NCI-H82 treated with DMSO at 0.1 percent for 48 hours (cell line): ENCODE data around the gene MRI1.
"Not testable (repeated sequence)": the region's sequence is repeated elsewhere in the genome, so short reads cannot be mapped to it uniquely, and the experiment has no call there.

ENCODE experiments used
- DNase-seq: peaks from one replicate; lab custom pipeline; 2025; ENCODE audit not compliant: unreplicated experiment; lab: John Stamatoyannopoulos, UW

The MRI1 gene

GRCh38 chr19:13758795-13759194 lies 5.5 kb upstream of the MRI1 start:
- no peak for DNase-seq

- no peak for DNase-seq
Observed at GRCh38 chr19:13761423-13761822, 2.9 kb upstream of the MRI1 start.

- no peak for DNase-seq
Observed at GRCh38 chr19:13762635-13763235, 1.6 kb upstream of the MRI1 start.

- DNase-seq = no peak
Observed at GRCh38 chr19:13763265-13763664, 1.1 kb upstream of the MRI1 start.

GRCh38 chr19:13764821-13765394 lies 586 bp downstream of the MRI1 start:
- no peak for DNase-seq

GRCh38 chr19:13765395-13766094 lies 1.2 kb downstream of the MRI1 start:
- no peak for DNase-seq

GRCh38 chr19:13766095-13766481 lies 1.8 kb downstream of the MRI1 start:
- DNase-seq = no peak

- no peak for DNase-seq
Observed at GRCh38 chr19:13768510-13768909, 4.2 kb downstream of the MRI1 start.

GRCh38 chr19:13770013-13770635 lies 5.8 kb downstream of the MRI1 start:
- DNase-seq = no peak

- DNase-seq = peak; percentile 86
Observed at GRCh38 chr19:13774217-13775191, 10.2 kb downstream of the MRI1 start, which contains the start of gene C19orf53. C19orf53 (plus strand) TSS chr19:13774456; CDS start chr19:13774478, 22 bp downstream.

GRCh38 chr19:13778398-13778797 lies 14.1 kb downstream of the MRI1 start:
- DNase-seq = no peak

- DNase-seq = no peak
Observed at GRCh38 chr19:13778847-13779246, 14.5 kb downstream of the MRI1 start.

GRCh38 chr19:13779794-13780193 lies 15.5 kb downstream of the MRI1 start:
- DNase-seq = not testable (repeated sequence)

GRCh38 chr19:13781547-13781946 lies 17.2 kb downstream of the MRI1 start:
- peak; percentile 85 for DNase-seq

- no peak for DNase-seq
Observed at GRCh38 chr19:13782537-13782936, 18.2 kb downstream of the MRI1 start.

- DNase-seq = no peak
Observed at GRCh38 chr19:13783565-13784500, 19.5 kb downstream of the MRI1 start.

GRCh38 chr19:13784731-13785452 lies 20.6 kb downstream of the MRI1 start:
- peak; percentile 31 for DNase-seq

GRCh38 chr19:13788991-13789390 lies 24.7 kb downstream of the MRI1 start:
- DNase-seq = no peak

GRCh38 chr19:13790354-13790753 lies 26.0 kb downstream of the MRI1 start:
- DNase-seq = no peak
